Measurements from ENCODE around the gene SYT7. TPM values are rescaled to one million over a fixed set of nuclear protein-coding genes. Genes with fewer than 3 reads are reported as not detected.

SYT7 gene
- total and polyA plus RNA-seq, 2 of the 4 experiments (the other 2 are of a cell fraction) = under 0.01 to 0.19 TPM

- Histone ChIP-seq H2AK9ac (replicated peaks; ENCODE audit: low read depth, low read length, poor library complexity) (no peak overlapping the region), H4K8ac (ENCODE audit: low read depth in 2 of 2, low read length in 2 of 2) (no peak overlapping the region), H4K20me1 (ENCODE audit: insufficient read depth, low read length) (no peaks in the 10 kb centered on the region), H4K91ac (ENCODE audit: insufficient read depth, low read depth, low read length) (no peak overlapping the region), H3K9me1 (ENCODE audit: insufficient read depth, low read length) (no peaks in the 10 kb centered on the region), H3K56ac (ENCODE audit: extremely low read depth, insufficient read depth, low read length) (no peak overlapping the region), H3K9ac (ENCODE audit: low read depth, low read length) (no peak overlapping the region), H2AFZ (replicated peaks; ENCODE audit: low read length, poor library complexity) (no peak overlapping the region), H2BK5ac (ENCODE audit: low read depth, low read length, poor library complexity, severe bottlenecking) (no peak overlapping the region), H3K23ac (ENCODE audit: low read depth, low read length) (no peak overlapping the region), H2BK15ac (ENCODE audit: low read depth, low read length) (no peak overlapping the region), H2BK20ac (ENCODE audit: low read depth, low read length) (no peak overlapping the region), H2BK120ac (ENCODE audit: low read depth, low read length) (no peak overlapping the region), H3K4me3 (ENCODE audit: insufficient read depth, low read depth, low read length) (no peak overlapping the region), H3K27ac (ENCODE audit: insufficient read depth, low read length) (no peak overlapping the region), H2AK5ac (ENCODE audit: low read depth, low read length) (no peak overlapping the region), H3K4ac (ENCODE audit: low read depth, low read length) (no peak overlapping the region), H3K9me3 (ENCODE audit: control insufficient read depth, insufficient read depth, low read length) (no peaks in the 10 kb centered on the region), H3K27me3 (ENCODE audit: control insufficient read depth, insufficient read depth, low read length) (peaks cover 75% of the 10 kb centered on the region), H3K14ac (replicated peaks; ENCODE audit: low read depth, low read length) (no peak overlapping the region), H3K79me1 (ENCODE audit: low read depth in 1 of 2, low read length in 2 of 2) (no peaks in the 10 kb centered on the region), H3K18ac (ENCODE audit: low read depth, low read length) (no peak overlapping the region), H4K5ac (ENCODE audit: low read depth, low read length) (no peak overlapping the region), H3K36me3 (ENCODE audit: control insufficient read depth, insufficient read depth, low read length) (no peaks in the 10 kb centered on the region), H3K4me2 (ENCODE audit: low read depth, low read length) (no peak overlapping the region), H3K4me1 (ENCODE audit: control insufficient read depth, insufficient read depth, low read length) (no peaks in the 10 kb centered on the region)
- 65% methylated on average over 11 of the region's 20 CpGs; no CpG with 5 or more reads in 1 of the 2 experiments for WGBS, 2 experiments (ENCODE audit: extremely low coverage in 2 of 2, insufficient read length in 1 of 2)
- dilution Hi-C loops (cut with HindIII; ENCODE audit: low sequenced_read_pairs, unreplicated experiment) = no loop called here
- ATAC-seq (ENCODE audit: low read depth) (no peak), DNase-seq (no peak)
- ChIA-PET CTCF (no interaction called here), POLR2A (ENCODE audit: unreplicated experiment) (no interaction called here)
- in situ Hi-C loops (cut with MboI; ENCODE audit: low sequenced_read_pairs) = no loop called here
- intact Hi-C loops (cut with micrococcal nuclease) = loop anchor here (5.0 kb wide), 1 partner anchor 44 kb away; no protein-coding TSS in a partner anchor
- TF ChIP-seq MAZ (IDR thresholded peaks at IDR 0.05; ENCODE audit: borderline replicate concordance, low read depth, low read length) = no peak
- no peak for TF ChIP-seq FOS (IDR thresholded peaks at IDR 0.05; ENCODE audit: low read depth, low read length)
- no TSS peak for BruUV-seq (replicated peaks)
These were observed 4.7 kb downstream of the SYT7 start for GRCh38 chr11:61575886-61576861.

All from IMR-90 (cell line).